Activated CD8-positive, alpha-beta memory T cell treated with anti-CD3 and anti-CD28 coated beads, Interleukin-2, amount 50 U/mL, for 24 hours (primary cell): ENCODE data around the gene HIRA.

Experiments
- DNase-seq: peaks from one replicate; pipeline ENCODE4 v3.0.0-alpha.2; 2020; ENCODE audit errors: extremely low read depth

HIRA gene

GRCh38 chr22:19431649-19432132 is at the start of gene HIRA:
Gene HIRA (minus strand): TSS chr22:19431733. CDS start chr22:19431476, 257 bp downstream.
- DNase-seq: peak; percentile 66

GRCh38 chr22:19480789-19481188 is 49.3 kb upstream of the HIRA start:
- DNase-seq: no peak

GRCh38 chr22:19480173-19480568 is 48.6 kb upstream of the HIRA start:
- DNase-seq: no peak

- DNase-seq: peak; percentile 88
Measured at GRCh38 chr22:19479355-19480172, 48.0 kb upstream of the HIRA start, which contains the start of gene CDC45. Gene CDC45 (plus strand): TSS chr22:19479920. CDS start chr22:19479969, 49 bp downstream.

GRCh38 chr22:19478901-19479354 is 47.4 kb upstream of the HIRA start, which contains the start of gene UFD1:
Gene UFD1 (minus strand): TSS chr22:19479193. CDS start chr22:19479085, 108 bp downstream.
- peak; percentile 36 for DNase-seq

- no peak for DNase-seq
Measured at GRCh38 chr22:19478045-19478900, 46.7 kb upstream of the HIRA start.

GRCh38 chr22:19477321-19478044 is 46.0 kb upstream of the HIRA start:
- DNase-seq: no peak

GRCh38 chr22:19476023-19476422 is 44.5 kb upstream of the HIRA start:
- no peak for DNase-seq

GRCh38 chr22:19473578-19473977 is 42.0 kb upstream of the HIRA start:
- no peak for DNase-seq

GRCh38 chr22:19472233-19472632 is 40.7 kb upstream of the HIRA start:
- DNase-seq: no peak

GRCh38 chr22:19471572-19471971 is 40.0 kb upstream of the HIRA start:
- DNase-seq: no peak

- no peak for DNase-seq
Measured at GRCh38 chr22:19470010-19470409, 38.5 kb upstream of the HIRA start.

GRCh38 chr22:19469421-19469820 is 37.9 kb upstream of the HIRA start:
- no peak for DNase-seq

- DNase-seq: no peak
Measured at GRCh38 chr22:19467912-19468311, 36.4 kb upstream of the HIRA start.

GRCh38 chr22:19466848-19467752 is 35.6 kb upstream of the HIRA start:
- no peak for DNase-seq

GRCh38 chr22:19466126-19466716 is 34.7 kb upstream of the HIRA start:
- DNase-seq: no peak

- DNase-seq: no peak
Measured at GRCh38 chr22:19464975-19465374, 33.4 kb upstream of the HIRA start.

GRCh38 chr22:19464546-19464945 is 33.0 kb upstream of the HIRA start:
- DNase-seq: no peak

GRCh38 chr22:19463491-19464469 is 32.2 kb upstream of the HIRA start:
- DNase-seq: no peak
